ENCODE results near the gene KCNH5. TPM values are rescaled to one million over a fixed set of nuclear protein-coding genes. Genes with fewer than 3 reads are reported as not detected.

Gene KCNH5
- total RNA-seq, 1 donor from 2014 or later, result not detected

DNA sequence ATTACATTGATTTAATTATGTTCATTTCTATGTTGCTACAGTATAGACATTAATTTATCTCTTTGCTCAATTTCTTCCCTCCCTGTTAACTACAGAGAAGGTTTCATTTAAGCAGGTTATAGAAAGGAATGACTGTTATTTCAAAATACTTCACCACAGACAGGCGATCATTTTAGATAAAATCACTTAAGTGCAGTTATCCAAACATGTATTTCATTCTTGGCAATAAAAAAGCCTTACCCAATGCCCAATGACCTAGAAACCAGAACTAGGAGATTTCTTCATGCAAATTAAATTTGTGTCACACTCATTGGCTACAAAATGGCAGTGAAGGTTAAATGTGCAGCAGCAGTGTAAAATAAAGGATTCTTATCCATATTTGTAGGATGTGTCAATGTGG is 266.4 kb downstream of the KCNH5 start:
- H3K4me3 ChIP-seq, result no peak overlapping the region
- no peak for DNase-seq
- TF ChIP-seq, protein P1, sequence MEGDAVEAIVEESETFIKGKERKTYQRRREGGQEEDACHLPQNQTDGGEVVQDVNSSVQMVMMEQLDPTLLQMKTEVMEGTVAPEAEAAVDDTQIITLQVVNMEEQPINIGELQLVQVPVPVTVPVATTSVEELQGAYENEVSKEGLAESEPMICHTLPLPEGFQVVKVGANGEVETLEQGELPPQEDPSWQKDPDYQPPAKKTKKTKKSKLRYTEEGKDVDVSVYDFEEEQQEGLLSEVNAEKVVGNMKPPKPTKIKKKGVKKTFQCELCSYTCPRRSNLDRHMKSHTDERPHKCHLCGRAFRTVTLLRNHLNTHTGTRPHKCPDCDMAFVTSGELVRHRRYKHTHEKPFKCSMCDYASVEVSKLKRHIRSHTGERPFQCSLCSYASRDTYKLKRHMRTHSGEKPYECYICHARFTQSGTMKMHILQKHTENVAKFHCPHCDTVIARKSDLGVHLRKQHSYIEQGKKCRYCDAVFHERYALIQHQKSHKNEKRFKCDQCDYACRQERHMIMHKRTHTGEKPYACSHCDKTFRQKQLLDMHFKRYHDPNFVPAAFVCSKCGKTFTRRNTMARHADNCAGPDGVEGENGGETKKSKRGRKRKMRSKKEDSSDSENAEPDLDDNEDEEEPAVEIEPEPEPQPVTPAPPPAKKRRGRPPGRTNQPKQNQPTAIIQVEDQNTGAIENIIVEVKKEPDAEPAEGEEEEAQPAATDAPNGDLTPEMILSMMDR (IDR thresholded peaks at IDR 0.05; ENCODE audit: borderline replicate concordance), result no peak

DNA sequence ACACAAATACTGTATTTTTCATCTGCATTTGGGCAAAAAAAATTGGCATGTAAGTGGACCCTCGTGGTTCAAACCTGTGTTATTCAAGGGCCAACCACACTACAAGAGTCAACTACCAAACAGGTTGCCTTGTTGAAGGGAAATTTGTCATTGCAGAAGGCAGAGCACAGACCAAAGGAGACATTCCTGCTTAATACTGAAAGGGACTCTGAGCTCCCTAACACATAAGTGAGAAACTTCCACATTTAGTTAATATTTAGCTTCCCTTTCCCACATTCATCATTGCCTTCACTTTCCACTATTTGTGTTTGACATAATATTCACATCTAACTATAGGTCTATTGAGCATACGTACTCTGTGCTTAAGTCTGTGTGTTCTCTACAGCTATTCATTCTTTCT is 266.9 kb downstream of the KCNH5 start:
- no peaks in the 10 kb centered on the region for H3K4me1 ChIP-seq
- intact Hi-C loops (cut with micrococcal nuclease), result no loop called here

More for the DNA sequence above, 266.4 kb downstream of the KCNH5 start:
- H3K27ac ChIP-seq (replicated peaks), result no peak overlapping the region
- no peaks in the 10 kb centered on the region for H3K4me1 ChIP-seq
- H3K36me3 ChIP-seq, result no peaks in the 10 kb centered on the region
- peaks cover 12% of the 10 kb centered on the region for H3K9me3 ChIP-seq (replicated peaks)
- intact Hi-C loops (cut with micrococcal nuclease), result no loop called here
- H3K27me3 ChIP-seq (ENCODE audit: low read depth), result no peaks in the 10 kb centered on the region

DNA sequence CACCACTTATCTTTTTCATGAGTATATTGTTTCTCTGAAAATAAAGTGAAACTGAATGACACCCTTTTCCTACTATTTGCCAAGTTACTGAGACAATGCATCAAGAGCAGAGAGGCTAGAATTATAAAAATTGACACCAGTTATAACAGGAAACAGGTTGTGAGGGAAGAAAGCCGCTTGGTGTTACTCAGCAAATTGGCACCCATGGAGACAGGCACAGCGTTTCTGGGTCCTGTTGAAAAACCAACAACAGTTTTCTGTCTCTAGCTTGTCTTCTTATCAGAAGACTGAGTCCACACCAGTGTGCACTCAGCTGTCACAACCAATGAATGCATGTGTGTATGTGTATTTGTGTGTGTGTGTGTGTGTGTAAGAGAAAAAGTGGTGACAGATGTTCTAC is 267.7 kb downstream of the KCNH5 start:
- Histone ChIP-seq H3K4me1 (no peaks in the 10 kb centered on the region), H3K27ac (replicated peaks) (no peak overlapping the region), H3K9me3 (replicated peaks) (peaks cover 12% of the 10 kb centered on the region), H3K27me3 (ENCODE audit: low read depth) (no peaks in the 10 kb centered on the region), H3K36me3 (no peaks in the 10 kb centered on the region), H3K4me3 (no peak overlapping the region)
- DNase-seq, result no peak
- intact Hi-C loops (cut with micrococcal nuclease), result no loop called here
- TF ChIP-seq, protein P1 (IDR thresholded peaks at IDR 0.05; ENCODE audit: borderline replicate concordance), result no peak

More for the DNA sequence above, 266.9 kb downstream of the KCNH5 start:
- H3K4me3 ChIP-seq, result no peak overlapping the region
- TF ChIP-seq, protein P1 (IDR thresholded peaks at IDR 0.05; ENCODE audit: borderline replicate concordance), result no peak
- DNase-seq, result no peak
- H3K9me3 ChIP-seq (replicated peaks), result peaks cover 12% of the 10 kb centered on the region
- H3K27ac ChIP-seq (replicated peaks), result no peak overlapping the region
- no peaks in the 10 kb centered on the region for H3K27me3 ChIP-seq (ENCODE audit: low read depth)
- H3K36me3 ChIP-seq, result no peaks in the 10 kb centered on the region

DNA sequence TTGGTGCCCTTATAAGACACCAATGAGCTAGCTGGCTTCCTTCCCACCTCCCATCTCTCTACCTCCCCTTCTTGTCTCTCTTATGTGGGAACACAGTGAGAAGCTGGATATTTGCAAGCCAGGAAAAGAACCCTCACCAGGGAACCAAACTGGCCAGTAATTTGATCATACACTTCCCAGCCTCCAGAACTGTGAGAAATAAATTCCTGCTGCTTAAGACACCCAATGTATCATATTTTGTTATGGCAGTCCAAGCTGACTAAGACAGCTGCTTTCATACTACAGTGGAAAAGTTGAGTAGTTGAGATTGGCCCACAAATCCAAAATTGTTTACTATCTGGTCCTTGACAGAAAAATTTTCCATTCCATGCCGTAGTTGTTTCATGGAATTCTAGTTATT is 269.0 kb downstream of the KCNH5 start:
- DNase-seq, result no peak
- Histone ChIP-seq H3K9me3 (replicated peaks) (peaks cover 5% of the 10 kb centered on the region), H3K4me3 (no peak overlapping the region), H3K27ac (replicated peaks) (no peak overlapping the region), H3K4me1 (no peaks in the 10 kb centered on the region), H3K36me3 (no peaks in the 10 kb centered on the region), H3K27me3 (ENCODE audit: low read depth) (no peaks in the 10 kb centered on the region)
- TF ChIP-seq, protein P1 (IDR thresholded peaks at IDR 0.05; ENCODE audit: borderline replicate concordance), result no peak
- intact Hi-C loops (cut with micrococcal nuclease), result no loop called here

DNA sequence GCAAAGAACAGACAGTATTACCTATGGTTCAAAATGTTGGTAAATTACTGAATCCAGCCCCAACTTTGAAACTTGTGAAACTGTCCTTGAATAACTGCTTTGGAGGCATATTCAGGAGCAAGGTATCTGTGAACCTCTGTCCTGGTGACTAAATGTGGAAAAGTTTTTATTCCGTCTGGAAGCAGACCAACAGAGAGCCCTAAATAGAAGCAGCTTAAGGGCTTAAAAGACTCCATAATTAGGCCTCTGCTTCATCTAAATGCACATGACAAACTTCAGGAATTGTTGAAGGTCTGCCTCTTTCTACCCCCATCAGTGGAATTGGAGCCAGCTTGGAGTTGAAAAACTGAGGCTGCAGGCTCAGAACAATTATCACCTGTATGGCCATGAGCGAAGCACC is 276.5 kb downstream of the KCNH5 start:
- TF ChIP-seq, protein P1 (IDR thresholded peaks at IDR 0.05; ENCODE audit: borderline replicate concordance), result no peak
- no peak overlapping the region for H3K4me3 ChIP-seq
- no peak overlapping the region for H3K27ac ChIP-seq (replicated peaks)
- intact Hi-C loops (cut with micrococcal nuclease), result no loop called here
- H3K36me3 ChIP-seq, result no peaks in the 10 kb centered on the region
- H3K27me3 ChIP-seq (ENCODE audit: low read depth), result no peaks in the 10 kb centered on the region
- no peak for DNase-seq
- H3K4me1 ChIP-seq, result no peaks in the 10 kb centered on the region
- peaks cover 7% of the 10 kb centered on the region for H3K9me3 ChIP-seq (replicated peaks)

DNA sequence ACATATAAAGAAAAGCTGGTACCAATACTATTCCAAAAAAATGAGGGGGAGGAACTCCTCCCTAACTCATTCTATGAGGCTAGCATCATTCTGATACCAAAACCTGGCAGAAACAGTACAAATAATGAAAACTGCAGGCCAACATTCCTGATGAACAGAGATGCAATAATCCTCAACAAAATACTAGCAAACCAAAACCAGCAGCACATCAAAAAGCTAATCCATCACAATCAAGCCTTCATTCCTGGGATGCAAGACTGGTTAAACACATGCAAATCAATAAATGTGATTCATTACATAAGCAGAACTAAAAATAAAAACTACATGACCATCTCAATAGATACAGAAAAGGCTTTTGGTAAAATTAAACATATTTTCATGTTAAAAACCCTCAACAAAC is 281.3 kb downstream of the KCNH5 start:
- TF ChIP-seq, protein P1 (IDR thresholded peaks at IDR 0.05; ENCODE audit: borderline replicate concordance), result no peak
- Histone ChIP-seq H3K4me1 (no peaks in the 10 kb centered on the region), H3K36me3 (no peaks in the 10 kb centered on the region), H3K4me3 (no peak overlapping the region), H3K27me3 (ENCODE audit: low read depth) (no peaks in the 10 kb centered on the region), H3K9me3 (replicated peaks) (peaks cover 7% of the 10 kb centered on the region), H3K27ac (replicated peaks) (no peak overlapping the region)
- no peak for DNase-seq
- intact Hi-C loops (cut with micrococcal nuclease), result no loop called here

Measured in left ventricle myocardium inferior (tissue), 1 donor.